Activated CD4-positive, CD25-positive, alpha-beta regulatory T cell treated with anti-CD3 and anti-CD28 coated beads, Interleukin-2, amount 50 U/mL, for 16 hours (primary cell): Measurements from ENCODE around the gene SMARCA2.

Experiments used
- DNase-seq: peaks from one replicate; pipeline ENCODE4 v3.0.0-alpha.2; 2020; ENCODE audit warnings: low read depth, low spot score

The SMARCA2 gene

GRCh38 chr9:2039294-2040180 is 24.4 kb downstream of the SMARCA2 start:
- DNase-seq, result no peak

GRCh38 chr9:2040828-2041227 is 25.7 kb downstream of the SMARCA2 start:
- no peak for DNase-seq

- DNase-seq, result no peak
Observed at GRCh38 chr9:2041736-2042135, 26.6 kb downstream of the SMARCA2 start.

DNA sequence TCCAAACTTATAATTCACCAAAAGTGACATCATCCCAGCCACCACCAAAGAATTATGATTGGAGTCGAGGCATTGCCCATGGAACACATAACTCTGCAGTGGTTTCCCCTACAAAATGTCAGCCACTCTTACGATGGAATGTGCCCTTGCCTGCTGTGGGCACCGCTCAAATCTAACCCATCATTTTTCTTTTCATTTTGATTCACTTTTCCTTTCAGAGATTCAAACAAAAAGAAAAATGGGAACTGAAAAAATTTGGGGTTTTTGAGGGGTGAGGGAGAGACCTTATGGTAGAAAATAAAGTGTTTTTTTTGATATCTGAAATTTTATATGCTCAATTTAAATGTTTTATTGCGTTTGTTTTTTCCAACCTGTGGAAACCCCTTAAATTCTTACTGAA is 28.1 kb downstream of the SMARCA2 start:
- DNase-seq, result no peak

- DNase-seq, result no peak
Observed at GRCh38 chr9:2043881-2044462, 28.8 kb downstream of the SMARCA2 start.

DNA sequence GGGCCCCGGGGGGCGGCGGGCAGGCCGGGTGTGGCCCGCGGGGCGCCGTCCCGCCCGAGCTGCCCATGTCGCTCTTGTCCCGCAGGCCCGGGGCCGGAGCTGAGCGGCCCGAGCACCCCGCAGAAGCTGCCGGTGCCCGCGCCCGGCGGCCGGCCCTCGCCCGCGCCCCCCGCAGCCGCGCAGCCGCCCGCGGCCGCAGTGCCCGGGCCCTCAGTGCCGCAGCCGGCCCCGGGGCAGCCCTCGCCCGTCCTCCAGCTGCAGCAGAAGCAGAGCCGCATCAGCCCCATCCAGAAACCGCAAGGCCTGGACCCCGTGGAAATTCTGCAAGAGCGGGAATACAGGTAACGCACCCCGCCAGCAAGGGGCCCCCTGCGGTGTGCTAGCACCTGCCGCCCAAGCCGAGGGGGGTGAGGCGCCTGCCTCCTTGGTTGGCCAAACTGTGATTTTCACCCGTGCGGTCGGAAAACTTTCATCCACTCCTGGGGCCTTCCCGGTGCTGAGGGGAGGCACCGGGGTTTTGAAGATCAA is 32.1 kb downstream of the SMARCA2 start:
- DNase-seq, result no peak

GRCh38 chr9:2047916-2048315 is 32.8 kb downstream of the SMARCA2 start:
- DNase-seq, result no peak

DNA sequence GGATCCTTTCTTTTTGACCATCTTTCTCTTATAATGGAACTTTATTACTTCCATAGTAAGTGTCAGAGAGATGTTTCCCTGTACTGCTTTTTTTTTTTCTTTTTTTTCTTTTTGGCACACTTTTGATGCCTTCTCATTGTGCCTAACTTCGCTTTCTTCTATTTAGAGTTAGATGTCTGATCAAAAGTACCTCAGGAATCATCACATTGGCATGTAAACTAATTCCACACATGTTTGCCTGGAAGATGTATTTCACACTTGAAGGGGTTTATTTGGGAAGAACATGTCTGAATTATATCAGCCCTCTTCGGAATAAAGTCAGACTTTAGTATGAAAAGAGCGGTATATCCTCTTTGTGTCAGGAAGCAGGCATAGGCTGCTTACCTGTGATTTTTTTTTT is 35.1 kb downstream of the SMARCA2 start:
- DNase-seq, result no peak

- DNase-seq, result peak; percentile 27
Observed at GRCh38 chr9:2053883-2054845, 39.0 kb downstream of the SMARCA2 start.

- DNase-seq, result no peak
Observed at GRCh38 chr9:2055203-2055658, 40.1 kb downstream of the SMARCA2 start.

- no peak for DNase-seq
Observed at GRCh38 chr9:2059274-2059929, 44.3 kb downstream of the SMARCA2 start.

DNA sequence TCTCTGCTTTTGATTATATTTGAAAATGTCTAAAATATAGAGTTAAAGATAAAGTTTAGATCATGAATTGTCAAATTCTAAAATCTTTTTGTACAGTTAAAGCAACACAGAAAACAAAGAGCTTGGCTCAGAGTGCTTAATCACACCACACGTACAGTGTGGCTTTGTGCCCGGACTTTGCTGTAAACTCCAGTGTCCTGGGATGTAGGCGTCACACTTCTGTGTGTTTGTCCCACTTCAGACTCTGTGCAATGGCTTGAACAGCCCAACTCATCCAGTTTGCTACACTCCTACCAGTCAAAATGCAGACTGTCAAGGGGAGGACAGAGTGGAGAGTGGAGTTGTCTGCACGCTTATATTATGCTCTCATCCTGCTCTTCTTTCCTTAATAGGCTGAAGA is 45.3 kb downstream of the SMARCA2 start:
- no peak for DNase-seq

- DNase-seq, result no peak
Observed at GRCh38 chr9:2065704-2066103, 50.6 kb downstream of the SMARCA2 start.

DNA sequence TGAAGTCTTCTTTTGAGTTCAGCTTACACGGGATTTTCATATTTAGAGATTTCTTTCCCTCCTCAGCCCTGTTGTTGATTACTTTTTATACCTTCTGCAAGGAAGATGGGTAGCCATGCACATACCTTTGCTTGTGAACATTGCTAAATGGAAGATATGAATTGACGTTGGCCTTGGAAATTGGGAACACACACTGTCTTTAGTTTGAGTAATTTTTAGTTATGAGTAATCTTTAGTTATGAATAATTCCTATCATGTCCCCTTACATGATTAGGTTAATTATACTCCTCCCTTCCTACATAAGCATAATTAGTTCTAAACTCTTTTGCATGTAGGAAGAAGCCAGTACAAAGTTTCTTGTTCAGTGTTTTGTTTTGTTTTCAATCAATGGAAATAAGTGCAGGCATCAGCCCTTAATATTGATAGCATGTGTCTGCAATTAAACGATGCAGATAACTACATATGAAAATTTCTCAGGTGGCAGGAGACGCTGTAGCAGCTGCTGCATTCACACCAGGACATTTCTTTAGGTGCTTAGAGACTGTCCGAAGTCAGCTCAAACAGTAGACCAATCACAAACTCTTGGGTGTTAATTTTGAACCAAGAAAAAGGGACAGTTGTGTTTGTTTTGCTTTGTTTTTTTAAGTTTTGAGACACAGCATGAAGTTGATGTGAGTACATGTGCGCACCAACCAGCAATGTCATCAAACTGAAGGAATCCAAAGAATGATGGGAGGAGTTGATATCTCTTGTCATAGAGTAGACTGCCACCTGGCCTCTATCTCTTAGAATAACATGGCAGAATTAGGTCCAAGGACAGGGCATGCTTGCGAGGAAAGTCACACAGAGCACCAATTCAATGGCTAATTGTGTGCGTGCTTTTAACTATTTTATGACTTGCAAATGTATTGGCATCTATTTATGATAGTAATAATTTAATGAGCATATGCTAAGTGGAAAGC is 51.4 kb downstream of the SMARCA2 start:
- DNase-seq, result no peak

DNA sequence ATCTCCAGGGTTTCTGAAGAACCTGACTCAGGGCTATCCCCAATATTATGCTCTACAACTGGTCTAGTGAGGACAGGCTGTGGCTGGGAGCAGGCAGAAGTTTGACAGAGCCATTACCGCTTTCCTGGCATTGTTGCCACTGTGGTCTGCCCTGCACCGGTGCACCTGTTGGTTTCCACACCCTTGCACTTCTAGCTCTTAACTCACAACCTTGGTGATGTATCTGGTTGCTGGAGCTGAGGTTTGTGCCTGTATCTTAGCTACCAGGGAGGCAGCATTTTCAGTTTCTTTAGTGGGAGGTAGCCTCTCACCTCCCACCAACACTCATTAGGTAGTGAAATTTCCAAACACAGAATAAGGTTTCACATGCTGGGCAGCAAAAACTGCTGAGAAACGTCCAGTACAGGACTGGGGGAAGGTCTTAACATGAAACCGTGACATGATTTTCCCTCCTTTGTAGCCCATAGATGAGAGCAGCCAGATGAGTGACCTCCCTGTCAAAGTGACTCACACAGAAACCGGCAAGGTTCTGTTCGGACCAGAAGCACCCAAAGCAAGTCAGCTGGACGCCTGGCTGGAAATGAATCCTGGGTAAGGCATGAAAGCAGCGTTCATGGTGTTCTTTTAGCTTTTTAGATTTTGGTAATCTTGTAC is 57.7 kb downstream of the SMARCA2 start:
- no peak for DNase-seq

DNA sequence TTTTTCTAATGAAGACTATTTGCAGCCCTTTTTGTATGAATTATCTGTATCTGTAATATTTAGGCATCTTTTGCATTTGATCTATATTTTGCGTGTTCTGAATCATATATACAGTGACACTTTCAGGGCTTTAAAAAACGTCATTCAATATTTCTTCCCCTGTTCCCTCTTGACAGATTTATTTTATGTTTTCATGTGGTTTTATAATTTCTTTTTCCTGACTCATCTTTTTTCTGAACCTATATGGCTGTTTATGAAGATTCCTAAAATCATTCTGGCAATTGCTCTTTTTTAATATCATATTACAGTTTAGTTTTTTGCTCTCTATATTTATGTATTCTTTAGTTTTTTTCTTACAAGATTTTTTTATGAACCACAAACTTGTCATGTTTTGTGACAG is 67.6 kb downstream of the SMARCA2 start:
- DNase-seq, result no peak

GRCh38 chr9:2083479-2083878 is 68.3 kb downstream of the SMARCA2 start:
- no peak for DNase-seq

GRCh38 chr9:2085716-2086115 is 70.6 kb downstream of the SMARCA2 start:
- DNase-seq, result no peak

- no peak for DNase-seq
Observed at GRCh38 chr9:2086116-2086515, 71.0 kb downstream of the SMARCA2 start.

DNA sequence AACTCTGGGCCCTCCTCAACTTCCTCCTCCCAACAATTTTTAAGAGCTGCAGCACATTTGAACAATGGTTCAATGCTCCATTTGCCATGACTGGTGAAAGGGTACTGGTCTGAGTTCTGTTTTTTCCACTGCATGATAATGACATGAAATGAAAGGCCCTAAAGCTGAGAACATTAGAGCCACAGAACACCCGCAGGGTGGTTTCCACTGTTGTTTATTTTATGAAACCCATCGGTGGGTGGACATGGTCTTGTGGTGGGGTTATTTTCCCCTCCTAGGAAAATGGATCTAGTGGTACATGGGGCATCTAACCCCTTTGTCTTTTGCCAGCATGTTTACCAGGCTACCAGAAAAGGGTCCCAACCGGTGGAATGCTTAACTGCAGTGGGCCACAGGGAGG is 71.8 kb downstream of the SMARCA2 start:
- no peak for DNase-seq
